Neural cell (in vitro differentiated cells): ENCODE measurements around the gene SLC6A18. TPM values are rescaled to one million over a fixed set of nuclear protein-coding genes. Genes with fewer than 3 reads are reported as not detected.

Source experiments
- H2AFZ ChIP-seq: fragments of 200-600, 300-800 bp; sonication (generic), shearing (Covaris generic); 2 replicates; pipeline ENCODE4 v1.6.0; 2014; ENCODE audit warnings: low read depth, mild to moderate bottlenecking, antibody characterized with exemption, low read length, moderate library complexity
- H3F3A ChIP-seq: fragments of 200-600 bp; shearing (Covaris generic); 2 replicates; pipeline ENCODE4 v1.6.1; 2016; ENCODE audit warnings: mild to moderate bottlenecking, moderate library complexity, mixed read lengths, antibody characterized with exemption, low read length; ENCODE audit not compliant: insufficient read depth, poor library complexity, severe bottlenecking
- H3K27ac ChIP-seq: fragments of 200-600, 300-800 bp; sonication (generic), shearing (Covaris generic); 2 replicates; pipeline ENCODE4 v1.5.1; 2014; ENCODE audit warnings: mild to moderate bottlenecking, low read length, moderate library complexity
- H3K27me3 ChIP-seq: fragments of 300-800, 200-600 bp; sonication (generic), shearing (Covaris generic); 2 replicates; pipeline ENCODE4 v1.6.0; 2014; ENCODE audit warnings: mild to moderate bottlenecking, low read depth, low read length, moderate library complexity; ENCODE audit not compliant: insufficient read depth
- H3K36me3 ChIP-seq: fragments of 300-800, 200-600 bp; sonication (generic), shearing (Covaris generic); 2 replicates; pipeline ENCODE4 v1.5.1; 2014; ENCODE audit warnings: mild to moderate bottlenecking, antibody characterized with exemption, low read length, moderate library complexity; ENCODE audit not compliant: insufficient read depth
- H3K4me2 ChIP-seq: fragments of 300-800, 200-600 bp; sonication (generic), shearing (Covaris generic); 2 replicates; pipeline ENCODE4 v1.6.0; 2014; ENCODE audit warnings: mild to moderate bottlenecking, low read length
- H3K4me3 ChIP-seq: fragments of 300-800, 200-600 bp; sonication (generic), shearing (Covaris generic); 2 replicates; pipeline ENCODE4 v1.5.1; 2014; ENCODE audit warnings: mild to moderate bottlenecking, low read length, moderate library complexity
- H3K79me2 ChIP-seq: fragments of 200-600 bp; shearing (Covaris generic); replicated peaks from 2 replicates; pipeline ENCODE4 v1.6.0; 2014; ENCODE audit warnings: mild to moderate bottlenecking, low read length, moderate library complexity; ENCODE audit not compliant: insufficient read depth
- H3K9ac ChIP-seq: fragments of 300-800, 200-600 bp; sonication (generic), shearing (Covaris generic); 2 replicates; pipeline ENCODE4 v1.6.1; 2016; ENCODE audit warnings: mild to moderate bottlenecking, low read length, mixed read lengths
- H3K9me2 ChIP-seq: fragments of 200-600 bp; shearing (Covaris generic); 2 replicates; pipeline ENCODE4 v1.6.1; 2016; ENCODE audit warnings: mild to moderate bottlenecking, low read length, mixed read lengths; ENCODE audit not compliant: insufficient read depth
- H3K9me3 ChIP-seq: fragments of 200-600, 300-800 bp; sonication (generic), shearing (Covaris generic); 2 replicates; pipeline ENCODE4 v1.6.1; 2016; ENCODE audit warnings: mild to moderate bottlenecking, mixed run types, low read length, moderate library complexity, mixed read lengths
- H4K20me1 ChIP-seq: fragments of 200-600 bp; shearing (Covaris generic); 2 replicates; pipeline ENCODE4 v1.6.1; 2016; ENCODE audit warnings: mild to moderate bottlenecking, mixed run types; ENCODE audit not compliant: insufficient read depth
- CTCF ChIP-seq: fragments of 450-650 bp; IDR thresholded peaks from 2 replicates; pipeline ENCODE4 v1.5.1; 2014; ENCODE audit warnings: antibody characterized with exemption, mild to moderate bottlenecking, moderate library complexity; ENCODE audit not compliant: poor library complexity, severe bottlenecking
- EP300 ChIP-seq: fragments of 450-650 bp; conservative IDR thresholded peaks from 2 replicates; pipeline ENCODE4 v1.6.1; 2014; ENCODE audit warnings: antibody characterized with exemption, mild to moderate bottlenecking, moderate library complexity; ENCODE audit not compliant: poor library complexity, severe bottlenecking
- EZH2 ChIP-seq: fragments of 200-600, 300-800 bp; shearing (Covaris generic), sonication (generic); IDR thresholded peaks from 2 replicates; pipeline ENCODE4 v1.6.1; 2014; ENCODE audit warnings: antibody characterized with exemption, low read length, borderline replicate concordance, mild to moderate bottlenecking; ENCODE audit not compliant: insufficient read depth, poor library complexity, severe bottlenecking
- MXI1 ChIP-seq: fragments of 450-650 bp; conservative IDR thresholded peaks from 2 replicates; pipeline ENCODE4 v1.6.1; 2014; ENCODE audit warnings: antibody characterized with exemption, mild to moderate bottlenecking; ENCODE audit not compliant: poor library complexity, severe bottlenecking
- POLR2AphosphoS5 ChIP-seq: IDR thresholded peaks from 2 replicates; pipeline ENCODE4 v1.6.1; 2012
- RAD21 ChIP-seq: fragments of 450-650 bp; conservative IDR thresholded peaks from 2 replicates; pipeline ENCODE4 v1.6.1; 2014; ENCODE audit warnings: antibody characterized with exemption, mild to moderate bottlenecking, moderate library complexity
- REST ChIP-seq: IDR thresholded peaks from 2 replicates; pipeline ENCODE4 v1.6.1; 2012; ENCODE audit warnings: borderline replicate concordance
- SMC3 ChIP-seq: fragments of 450-650 bp; conservative IDR thresholded peaks from 2 replicates; pipeline ENCODE4 v1.6.1; 2014; ENCODE audit warnings: antibody characterized with exemption, mild to moderate bottlenecking, moderate library complexity; ENCODE audit not compliant: poor library complexity
- TAF1 ChIP-seq: IDR thresholded peaks from 2 replicates; pipeline ENCODE4 v1.6.1; 2012; ENCODE audit warnings: low read depth
- polyA plus RNA-seq: library from polyadenylated mRNA; depleted of rRNA; stranded (reverse); fragments of >200 nt; gene quantifications from 2 replicates; pipeline ENCODE4 v1.2.3, GENCODE V29; 2014

SLC6A18 gene
- polyA plus RNA-seq, 1 donor from 2014 or later = not detected

GRCh38 chr5:1276930-1277329 is 51.7 kb downstream of the SLC6A18 start:
- TF ChIP-seq EZH2 (no peak), TAF1 (no peak), CTCF (no peak), SMC3 (no peak), REST (no peak), MXI1 (no peak), POLR2AphosphoS5 (no peak), EP300 (no peak), RAD21 (no peak)
- no peak overlapping the region for H2AFZ ChIP-seq
- no peaks in the 10 kb centered on the region for H3K79me2 ChIP-seq
- H3K27ac ChIP-seq = no peak overlapping the region
- no peaks in the 10 kb centered on the region for H3K9me2 ChIP-seq
- H3K9me3 ChIP-seq = no peaks in the 10 kb centered on the region
- H3K4me3 ChIP-seq = no peak overlapping the region
- H3K36me3 ChIP-seq = no peaks in the 10 kb centered on the region
- H4K20me1 ChIP-seq = no peaks in the 10 kb centered on the region
- no peak overlapping the region for H3K9ac ChIP-seq
- H3K4me2 ChIP-seq = no peak overlapping the region
- H3K27me3 ChIP-seq = no peaks in the 10 kb centered on the region
- H3F3A ChIP-seq = no peaks in the 10 kb centered on the region

DNA sequence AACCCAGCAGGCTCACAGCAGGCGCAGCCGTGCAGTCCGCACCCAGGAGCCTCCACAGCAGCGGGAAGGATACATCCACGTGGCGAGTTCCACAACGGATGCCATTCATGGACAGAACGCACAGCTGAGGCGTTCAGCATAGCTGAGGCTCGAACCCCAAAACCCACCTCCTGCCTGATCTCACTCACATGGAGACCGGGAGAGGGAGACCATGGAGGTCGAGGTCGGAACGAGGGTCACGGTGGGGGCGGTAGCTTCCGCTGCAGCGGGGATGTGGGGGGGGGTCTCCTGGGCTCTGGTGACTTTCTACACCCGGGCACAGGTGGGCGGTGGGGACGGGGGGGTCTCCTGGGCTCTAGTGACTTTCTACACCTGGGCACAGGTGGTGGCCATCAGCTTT is 52.1 kb downstream of the SLC6A18 start:
- no peak overlapping the region for H3K9ac ChIP-seq
- H3K9me3 ChIP-seq = no peaks in the 10 kb centered on the region
- no peaks in the 10 kb centered on the region for H3K79me2 ChIP-seq
- TF ChIP-seq MXI1 (no peak), RAD21 (no peak), EZH2 (no peak), POLR2AphosphoS5 (no peak), SMC3 (no peak), REST (no peak), TAF1 (no peak), EP300 (no peak), CTCF (no peak)
- H3K36me3 ChIP-seq = no peaks in the 10 kb centered on the region
- H4K20me1 ChIP-seq = no peaks in the 10 kb centered on the region
- no peak overlapping the region for H3K4me2 ChIP-seq
- H3K4me3 ChIP-seq = no peak overlapping the region
- no peak overlapping the region for H3K27ac ChIP-seq
- H3F3A ChIP-seq = no peaks in the 10 kb centered on the region
- no peaks in the 10 kb centered on the region for H3K27me3 ChIP-seq
- H2AFZ ChIP-seq = no peak overlapping the region
- H3K9me2 ChIP-seq = no peaks in the 10 kb centered on the region
